HCT116 (cell line): Measurements from ENCODE around the gene POLD1. TPM values are rescaled to one million over a fixed set of nuclear protein-coding genes. Genes with fewer than 3 reads are reported as not detected.

ENCODE experiments used
- ATAC-seq: fragments of 200-7000 bp; cut with Tn5 transposase; 2 replicates; pipeline ENCODE4 v1.9.1; 2020; ENCODE audit warnings: mild to moderate bottlenecking, moderate library complexity
- BruUV-seq: library from RNA; stranded (reverse); fragments of 400-500 nt; replicated peaks from 2 replicates; lab custom pipeline; 2021; lab: Mats Ljungman, UMichigan
- CTCF ChIA-PET: fragments of 300-600 bp; sonication (Branson Sonifier 250); formaldehyde crosslinking; loops from one replicate; lab custom pipeline; 2021; ENCODE audit warnings: antibody characterized with exemption; lab: Charles Lee
- POLR2A ChIA-PET: fragments of 300-600, 350-600 bp; sonication (Branson Sonifier 250); formaldehyde crosslinking; loops from one replicate; lab custom pipeline; 2021; ENCODE audit warnings: antibody characterized with exemption; lab: Charles Lee
- RAD21 ChIA-PET, 2 experiments: fragments of 300-600 bp; sonication (Branson Sonifier 250); formaldehyde crosslinking; loops; one replicate each; lab custom pipeline; 2023; ENCODE audit warnings: low total read pairs in 2 of 2; ENCODE audit not compliant: uncharacterized antibody in 2 of 2, unreplicated experiment in 2 of 2, low non-redundant PET in 1 of 2; lab: Charles Lee
- DNase-seq: peaks from one replicate; pipeline ENCODE4 v3.0.0-alpha.2; 2010; ENCODE audit warnings: low read depth, low spot score
- H2AFZ ChIP-seq: fragments of 200-600 bp; shearing (Covaris generic), sonication (generic); 2 replicates; pipeline ENCODE4 v1.6.1; 2017; ENCODE audit warnings: low read depth, mixed run types, mixed read lengths, antibody characterized with exemption, low read length; ENCODE audit not compliant: poor library complexity, severe bottlenecking
- H3K27ac ChIP-seq: 2 replicates; pipeline ENCODE4 v1.5.1; 2012; ENCODE audit warnings: low read depth, low read length
- H3K27me3 ChIP-seq: fragments of 200-600 bp; sonication (generic); 2 replicates; pipeline ENCODE4 v1.6.1; 2016; ENCODE audit warnings: mixed run types, low read length, mixed read lengths; ENCODE audit not compliant: insufficient read depth
- H3K36me3 ChIP-seq, 2 experiments: fragments of 200-500 bp in 1 of 2; fragments of 200-600 bp in 1 of 2; sonication (Bioruptor generic) in 1 of 2; sonication (generic) in 1 of 2; 2 replicates each; pipeline versions ENCODE4 v1.5.1 to v1.6.1; 2014 to 2016; ENCODE audit warnings: low read length in 2 of 2, inconsistent platforms in 1 of 2, mixed read lengths in 1 of 2, mixed run types in 1 of 2; ENCODE audit not compliant: insufficient read depth in 2 of 2, control insufficient read depth in 1 of 2
- H3K4me1 ChIP-seq, 2 experiments: fragments of 200-600 bp in 1 of 2; sonication (generic) in 1 of 2; 2 replicates each; pipeline versions ENCODE4 v1.5.1 to v1.6.1; 2012 to 2017; ENCODE audit warnings: low read length in 2 of 2, inconsistent platforms in 1 of 2, mild to moderate bottlenecking in 1 of 2, mixed read lengths in 1 of 2, mixed run types in 1 of 2, moderate library complexity in 1 of 2; ENCODE audit not compliant: insufficient read depth in 2 of 2, control insufficient read depth in 1 of 2
- H3K4me2 ChIP-seq: fragments of 200-600 bp; sonication (generic); 2 replicates; pipeline ENCODE4 v1.6.1; 2017; ENCODE audit warnings: mixed run types, low read length, mixed read lengths
- H3K4me3 ChIP-seq, 2 experiments: fragments of 200-600 bp in 1 of 2; sonication (generic) in 1 of 2; replicated peaks in 1 of 2; 2 replicates each; pipeline ENCODE4 v1.5.1; 2011 to 2016; ENCODE audit warnings: low read length in 2 of 2, control low read depth in 1 of 2, low read depth in 1 of 2, mild to moderate bottlenecking in 1 of 2, mixed read lengths in 1 of 2, mixed run types in 1 of 2
- H3K79me2 ChIP-seq: fragments of 200-600 bp; sonication (generic); 2 replicates; pipeline ENCODE4 v1.6.1; 2017; ENCODE audit warnings: mild to moderate bottlenecking, mixed run types, low read length, moderate library complexity, mixed read lengths; ENCODE audit not compliant: insufficient read depth
- H3K9ac ChIP-seq: fragments of 200-600 bp; sonication (generic); 2 replicates; pipeline ENCODE4 v1.6.1; 2016; ENCODE audit warnings: low read length, mixed read lengths
- H3K9me2 ChIP-seq: fragments of 200-600 bp; sonication (generic), shearing (Covaris generic); 2 replicates; pipeline ENCODE4 v1.6.1; 2017; ENCODE audit warnings: mixed run types, mild to moderate bottlenecking, moderate library complexity; ENCODE audit not compliant: insufficient read depth
- H3K9me3 ChIP-seq, 2 experiments: fragments of 200-500 bp in 1 of 2; fragments of 200-600 bp in 1 of 2; sonication (Bioruptor generic) in 1 of 2; sonication (generic) in 1 of 2; 2 replicates each; pipeline ENCODE4 v1.6.1; 2014 to 2017; ENCODE audit warnings: low read length in 2 of 2, mixed read lengths in 2 of 2, inconsistent platforms in 1 of 2, low read depth in 1 of 2, mild to moderate bottlenecking in 1 of 2, mixed run types in 1 of 2, moderate library complexity in 1 of 2; ENCODE audit not compliant: control insufficient read depth in 1 of 2, insufficient read depth in 1 of 2
- H4K20me1 ChIP-seq: fragments of 200-600 bp; sonication (generic), shearing (Covaris generic); 2 replicates; pipeline ENCODE4 v1.6.1; 2017; ENCODE audit warnings: mixed run types, mild to moderate bottlenecking, moderate library complexity; ENCODE audit not compliant: insufficient read depth
- CBX3 ChIP-seq: IDR thresholded peaks from 2 replicates; pipeline ENCODE4 v1.6.1; 2012; ENCODE audit warnings: low read depth
- CEBPB ChIP-seq: IDR thresholded peaks from 2 replicates; pipeline ENCODE4 v1.6.1; 2012; ENCODE audit warnings: low read depth
- EGR1 ChIP-seq: IDR thresholded peaks from 2 replicates; pipeline ENCODE4 v1.6.1; 2012; ENCODE audit warnings: low read depth
- ELF1 ChIP-seq: IDR thresholded peaks from 2 replicates; pipeline ENCODE4 v1.6.1; 2012; ENCODE audit warnings: low read depth, borderline replicate concordance
- EZH2 ChIP-seq: fragments of 200-600 bp; sonication (generic); IDR thresholded peaks from 2 replicates; pipeline ENCODE4 v1.6.1; 2017; ENCODE audit warnings: antibody characterized with exemption, mixed run types
- FOSL1 ChIP-seq: IDR thresholded peaks from 2 replicates; pipeline ENCODE4 v1.6.1; 2012; ENCODE audit warnings: low read depth
- POLR2A ChIP-seq: IDR thresholded peaks from 2 replicates; pipeline ENCODE4 v1.7.0; 2011; ENCODE audit warnings: borderline replicate concordance; ENCODE audit not compliant: insufficient read depth, insufficient read length; ENCODE audit errors: extremely low read depth
- SIN3A ChIP-seq: IDR thresholded peaks from 2 replicates; pipeline ENCODE4 v1.6.1; 2012; ENCODE audit warnings: low read depth
- SP1 ChIP-seq: IDR thresholded peaks from 2 replicates; pipeline ENCODE4 v1.6.1; 2012; ENCODE audit warnings: low read depth
- TCF7L2 ChIP-seq: IDR thresholded peaks from 2 replicates; pipeline ENCODE4 v1.7.0; 2011; ENCODE audit warnings: borderline replicate concordance, inconsistent platforms; ENCODE audit not compliant: insufficient read depth, insufficient read length; ENCODE audit errors: extremely low read depth
- YY1 ChIP-seq: IDR thresholded peaks from 2 replicates; pipeline ENCODE4 v1.6.1; 2011; ENCODE audit warnings: low read length, low read depth, moderate library complexity, mild to moderate bottlenecking; ENCODE audit not compliant: insufficient replicate concordance; ENCODE audit errors: extremely low read depth
- ZFX ChIP-seq: fragments of 450-650 bp; IDR thresholded peaks from 2 replicates; pipeline ENCODE4 v1.6.1; 2017
- ZNF274 ChIP-seq: fragments of 200-500 bp; sonication (Bioruptor generic); IDR thresholded peaks from 2 replicates; pipeline ENCODE4 v1.6.1; 2014; ENCODE audit warnings: mild to moderate bottlenecking, low read depth, low read length, inconsistent platforms
- intact Hi-C: fragments of 100-400 bp; cut with micrococcal nuclease; formaldehyde crosslinking; loops from 2 replicates; pipeline ENCODE4 v1.10.0; 2022
- total RNA-seq: library from RNA; stranded (reverse); gene quantifications from one replicate; pipeline ENCODE4 v1.2.1, GENCODE V29; 2021; ENCODE audit not compliant: unreplicated experiment
- TF ChIP-seq, protein P1 (sequence below): IDR thresholded peaks from 2 replicates; pipeline ENCODE4 v1.6.1; 2012; ENCODE audit warnings: low read depth
- TF ChIP-seq, protein P2 (sequence below): IDR thresholded peaks from 2 replicates; pipeline ENCODE4 v1.6.1; 2012
- TF ChIP-seq, protein P3 (sequence below), 3 experiments: fragments of 200-600 bp in 1 of 3; sonication (generic) in 1 of 3; IDR thresholded peaks in 2 of 3; conservative IDR thresholded peaks in 1 of 3; 2 replicates each; pipeline ENCODE4 v1.5.1; 2012 to 2017; ENCODE audit warnings: low read depth in 2 of 3, low read length in 2 of 3, antibody characterized with exemption in 1 of 3, borderline replicate concordance in 1 of 3, control low read depth in 1 of 3, mild to moderate bottlenecking in 1 of 3, mixed read lengths in 1 of 3, mixed run types in 1 of 3, moderate library complexity in 1 of 3; ENCODE audit not compliant: insufficient read depth in 1 of 3
- TF ChIP-seq, protein P4 (sequence below): IDR thresholded peaks from 2 replicates; pipeline ENCODE4 v1.6.1; 2012

The POLD1 gene
- total RNA-seq, 1 experiment from 2014 or later: 122 TPM

DNA sequence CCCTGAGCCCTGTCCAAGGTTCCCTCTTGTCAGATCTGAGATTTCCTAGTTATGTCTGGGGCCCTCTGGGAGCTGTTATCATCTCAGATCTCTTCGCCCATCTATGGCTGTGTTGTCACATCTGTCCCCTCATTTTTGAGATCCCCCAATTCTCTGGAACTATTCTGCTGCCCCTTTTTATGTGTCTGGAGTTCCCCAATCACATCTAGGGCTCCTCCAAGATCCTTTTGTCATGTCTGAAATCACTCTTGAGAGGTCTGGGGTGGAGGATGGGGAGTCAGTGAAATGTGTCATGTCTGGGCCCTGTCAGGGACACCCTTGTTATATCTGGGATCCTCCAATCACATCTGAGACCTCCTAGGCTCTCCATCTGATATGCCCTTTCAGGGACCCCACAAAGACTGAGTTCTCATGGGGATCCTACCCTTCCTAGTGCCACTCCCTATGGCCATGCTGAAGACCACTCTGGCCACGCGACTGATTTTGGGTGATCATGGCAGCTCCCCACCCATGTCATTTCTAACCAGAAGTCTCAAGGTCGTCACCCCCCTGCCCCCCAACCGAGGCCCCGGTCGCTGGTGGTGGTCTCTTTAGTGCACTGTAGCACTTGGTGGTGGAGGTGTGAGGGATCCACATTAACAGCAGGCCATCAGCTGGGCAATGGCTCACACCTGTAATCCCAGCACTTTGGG, 44.8 kb downstream of the POLD1 start:
- POLR2A ChIA-PET: no interaction called here
- CTCF ChIA-PET: no interaction called here
- RAD21 ChIA-PET: no interaction called here

More for the DNA sequence above, 44.8 kb downstream of the POLD1 start:
- TF ChIP-seq CBX3: no peak
- TF ChIP-seq SIN3A: no peak
- TF ChIP-seq ZFX: no peak
- no peak for TF ChIP-seq POLR2A
- TF ChIP-seq, protein P1, sequence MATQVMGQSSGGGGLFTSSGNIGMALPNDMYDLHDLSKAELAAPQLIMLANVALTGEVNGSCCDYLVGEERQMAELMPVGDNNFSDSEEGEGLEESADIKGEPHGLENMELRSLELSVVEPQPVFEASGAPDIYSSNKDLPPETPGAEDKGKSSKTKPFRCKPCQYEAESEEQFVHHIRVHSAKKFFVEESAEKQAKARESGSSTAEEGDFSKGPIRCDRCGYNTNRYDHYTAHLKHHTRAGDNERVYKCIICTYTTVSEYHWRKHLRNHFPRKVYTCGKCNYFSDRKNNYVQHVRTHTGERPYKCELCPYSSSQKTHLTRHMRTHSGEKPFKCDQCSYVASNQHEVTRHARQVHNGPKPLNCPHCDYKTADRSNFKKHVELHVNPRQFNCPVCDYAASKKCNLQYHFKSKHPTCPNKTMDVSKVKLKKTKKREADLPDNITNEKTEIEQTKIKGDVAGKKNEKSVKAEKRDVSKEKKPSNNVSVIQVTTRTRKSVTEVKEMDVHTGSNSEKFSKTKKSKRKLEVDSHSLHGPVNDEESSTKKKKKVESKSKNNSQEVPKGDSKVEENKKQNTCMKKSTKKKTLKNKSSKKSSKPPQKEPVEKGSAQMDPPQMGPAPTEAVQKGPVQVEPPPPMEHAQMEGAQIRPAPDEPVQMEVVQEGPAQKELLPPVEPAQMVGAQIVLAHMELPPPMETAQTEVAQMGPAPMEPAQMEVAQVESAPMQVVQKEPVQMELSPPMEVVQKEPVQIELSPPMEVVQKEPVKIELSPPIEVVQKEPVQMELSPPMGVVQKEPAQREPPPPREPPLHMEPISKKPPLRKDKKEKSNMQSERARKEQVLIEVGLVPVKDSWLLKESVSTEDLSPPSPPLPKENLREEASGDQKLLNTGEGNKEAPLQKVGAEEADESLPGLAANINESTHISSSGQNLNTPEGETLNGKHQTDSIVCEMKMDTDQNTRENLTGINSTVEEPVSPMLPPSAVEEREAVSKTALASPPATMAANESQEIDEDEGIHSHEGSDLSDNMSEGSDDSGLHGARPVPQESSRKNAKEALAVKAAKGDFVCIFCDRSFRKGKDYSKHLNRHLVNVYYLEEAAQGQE: no peak
- TF ChIP-seq, protein P2, sequence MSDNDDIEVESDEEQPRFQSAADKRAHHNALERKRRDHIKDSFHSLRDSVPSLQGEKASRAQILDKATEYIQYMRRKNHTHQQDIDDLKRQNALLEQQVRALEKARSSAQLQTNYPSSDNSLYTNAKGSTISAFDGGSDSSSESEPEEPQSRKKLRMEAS: no peak
- no peak for TF ChIP-seq ELF1
- no peak for TF ChIP-seq FOSL1
- TF ChIP-seq, protein P3, sequence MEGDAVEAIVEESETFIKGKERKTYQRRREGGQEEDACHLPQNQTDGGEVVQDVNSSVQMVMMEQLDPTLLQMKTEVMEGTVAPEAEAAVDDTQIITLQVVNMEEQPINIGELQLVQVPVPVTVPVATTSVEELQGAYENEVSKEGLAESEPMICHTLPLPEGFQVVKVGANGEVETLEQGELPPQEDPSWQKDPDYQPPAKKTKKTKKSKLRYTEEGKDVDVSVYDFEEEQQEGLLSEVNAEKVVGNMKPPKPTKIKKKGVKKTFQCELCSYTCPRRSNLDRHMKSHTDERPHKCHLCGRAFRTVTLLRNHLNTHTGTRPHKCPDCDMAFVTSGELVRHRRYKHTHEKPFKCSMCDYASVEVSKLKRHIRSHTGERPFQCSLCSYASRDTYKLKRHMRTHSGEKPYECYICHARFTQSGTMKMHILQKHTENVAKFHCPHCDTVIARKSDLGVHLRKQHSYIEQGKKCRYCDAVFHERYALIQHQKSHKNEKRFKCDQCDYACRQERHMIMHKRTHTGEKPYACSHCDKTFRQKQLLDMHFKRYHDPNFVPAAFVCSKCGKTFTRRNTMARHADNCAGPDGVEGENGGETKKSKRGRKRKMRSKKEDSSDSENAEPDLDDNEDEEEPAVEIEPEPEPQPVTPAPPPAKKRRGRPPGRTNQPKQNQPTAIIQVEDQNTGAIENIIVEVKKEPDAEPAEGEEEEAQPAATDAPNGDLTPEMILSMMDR (IDR thresholded peaks at IDR 0.05 in 2 of 3, conservative IDR thresholded peaks at IDR 0.05 in 1 of 3; ENCODE audit: borderline replicate concordance in 1 of 3, insufficient read depth in 1 of 3, low read depth in 2 of 3, low read length in 2 of 3): no peak
- TF ChIP-seq EGR1: no peak
- no peak for TF ChIP-seq YY1
- no peak for TF ChIP-seq ZNF274
- TF ChIP-seq TCF7L2: no peak
- no peak for TF ChIP-seq SP1
- TF ChIP-seq EZH2: no peak
- TF ChIP-seq, protein P4, sequence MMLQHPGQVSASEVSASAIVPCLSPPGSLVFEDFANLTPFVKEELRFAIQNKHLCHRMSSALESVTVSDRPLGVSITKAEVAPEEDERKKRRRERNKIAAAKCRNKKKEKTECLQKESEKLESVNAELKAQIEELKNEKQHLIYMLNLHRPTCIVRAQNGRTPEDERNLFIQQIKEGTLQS: no peak
- no peak for TF ChIP-seq CEBPB
- peaks cover 6 to 17% of the 10 kb centered on the region in 2 experiments for H3K4me1 ChIP-seq
- intact Hi-C loops: no loop called here
- no peak overlapping the region for H3K27ac ChIP-seq
- DNase-seq (no peak), ATAC-seq (no peak)
- no peak overlapping the region for H3K4me3 ChIP-seq
- H3K79me2 ChIP-seq: no peaks in the 10 kb centered on the region
- no peaks in the 10 kb centered on the region for H3K9me2 ChIP-seq
- H2AFZ ChIP-seq: no peak overlapping the region
- no TSS peak for BruUV-seq
- no peaks in the 10 kb centered on the region for H3K36me3 ChIP-seq
- H3K9me3 ChIP-seq: no peaks in the 10 kb centered on the region
- no peak overlapping the region for H3K9ac ChIP-seq
- no peaks in the 10 kb centered on the region for H4K20me1 ChIP-seq
- H3K4me2 ChIP-seq: no peak overlapping the region
- no peaks in the 10 kb centered on the region for H3K27me3 ChIP-seq
